Caco-2 (cell line): ENCODE measurements around the gene FOCAD. TPM values are rescaled to one million over a fixed set of nuclear protein-coding genes. Genes with fewer than 3 reads are reported as not detected.
A peak's percentile ranks its signal among the peaks of the same experiment; 100 is the strongest.

Experiments used
- BruUV-seq: library from RNA; stranded (reverse); fragments of 400-500 nt; replicated peaks from 2 replicates; lab custom pipeline; 2021; lab: Mats Ljungman, UMichigan
- CTCF ChIA-PET: fragments of 300-600 bp; sonication (Branson Sonifier 250); formaldehyde crosslinking; loops from one replicate; lab custom pipeline; 2022; ENCODE audit warnings: antibody characterized with exemption; lab: Charles Lee
- POLR2A ChIA-PET: fragments of 300-600 bp; sonication (Branson Sonifier 250); formaldehyde crosslinking; loops from one replicate; lab custom pipeline; 2022; ENCODE audit warnings: antibody characterized with exemption; lab: Charles Lee
- DNase-seq, 2 experiments: peaks; one replicate each; pipeline versions ENCODE4 v3.0.0 to v3.0.0-alpha.2; 2020 to 2022
- H3K27me3 ChIP-seq: replicated peaks from 2 replicates; pipeline ENCODE4 v1.6.0; 2011; ENCODE audit warnings: low read length; ENCODE audit not compliant: control insufficient read depth, insufficient read depth
- H3K36me3 ChIP-seq: 2 replicates; pipeline ENCODE4 v1.5.1; 2011; ENCODE audit warnings: low read length; ENCODE audit not compliant: control insufficient read depth, insufficient read depth
- H3K4me1 ChIP-seq: fragments of 250-450 bp; sonication (Bioruptor Pico); 2 replicates; pipeline ENCODE4 v1.5.1; 2020; ENCODE audit warnings: mild to moderate bottlenecking
- H3K4me3 ChIP-seq: 2 replicates; pipeline ENCODE4 v1.5.1; 2011; ENCODE audit warnings: low read depth, mild to moderate bottlenecking, control low read depth, low read length
- H3K9me3 ChIP-seq: fragments of 250-450 bp; sonication (Bioruptor Pico); 2 replicates; pipeline ENCODE4 v1.5.1; 2020; ENCODE audit warnings: mild to moderate bottlenecking, moderate library complexity
- H3K27ac Mint-ChIP-seq: one replicate; pipeline ENCODE4 v1.8.0; 2022; ENCODE audit warnings: mixed read lengths; ENCODE audit not compliant: unreplicated experiment
- H3K27me3 Mint-ChIP-seq: one replicate; pipeline ENCODE4 v1.8.0; 2022; ENCODE audit warnings: mixed read lengths; ENCODE audit not compliant: insufficient read depth, unreplicated experiment
- H3K36me3 Mint-ChIP-seq: one replicate; pipeline ENCODE4 v1.8.0; 2022; ENCODE audit warnings: mild to moderate bottlenecking, mixed read lengths; ENCODE audit not compliant: insufficient read depth, unreplicated experiment
- H3K4me1 Mint-ChIP-seq: one replicate; pipeline ENCODE4 v1.8.0; 2022; ENCODE audit warnings: low read depth, mixed read lengths; ENCODE audit not compliant: unreplicated experiment
- H3K4me3 Mint-ChIP-seq: one replicate; pipeline ENCODE4 v1.8.0; 2022; ENCODE audit warnings: mild to moderate bottlenecking, moderate library complexity, mixed read lengths; ENCODE audit not compliant: unreplicated experiment
- H3K9me3 Mint-ChIP-seq: one replicate; pipeline ENCODE4 v1.8.0; 2022; ENCODE audit warnings: mixed read lengths; ENCODE audit not compliant: unreplicated experiment
- CTCF ChIP-seq, 2 experiments: fragments of 200-600 bp in 1 of 2; IDR thresholded peaks; 1 replicate in 1 of 2; 2 replicates in 1 of 2; pipeline versions ENCODE4 v1.5.1 to v1.8.0; 2011 to 2022; ENCODE audit warnings: antibody characterized with exemption in 1 of 2, control low read depth in 1 of 2, inconsistent platforms in 1 of 2, low read depth in 1 of 2, low read length in 1 of 2, mild to moderate bottlenecking in 1 of 2, moderate library complexity in 1 of 2; ENCODE audit not compliant: insufficient read depth in 1 of 2, severe bottlenecking in 1 of 2, unreplicated experiment in 1 of 2
- intact Hi-C: fragments of 100-400 bp; cut with micrococcal nuclease; formaldehyde crosslinking; loops from one replicate; pipeline ENCODE4 v1.10.0; 2022; ENCODE audit not compliant: unreplicated experiment
- total RNA-seq: library from RNA; stranded (reverse); gene quantifications from 2 replicates; pipeline ENCODE4 v1.2.3, GENCODE V29; 2022

FOCAD gene
- total RNA-seq, 1 experiment from 2014 or later: 20.4 TPM

DNA sequence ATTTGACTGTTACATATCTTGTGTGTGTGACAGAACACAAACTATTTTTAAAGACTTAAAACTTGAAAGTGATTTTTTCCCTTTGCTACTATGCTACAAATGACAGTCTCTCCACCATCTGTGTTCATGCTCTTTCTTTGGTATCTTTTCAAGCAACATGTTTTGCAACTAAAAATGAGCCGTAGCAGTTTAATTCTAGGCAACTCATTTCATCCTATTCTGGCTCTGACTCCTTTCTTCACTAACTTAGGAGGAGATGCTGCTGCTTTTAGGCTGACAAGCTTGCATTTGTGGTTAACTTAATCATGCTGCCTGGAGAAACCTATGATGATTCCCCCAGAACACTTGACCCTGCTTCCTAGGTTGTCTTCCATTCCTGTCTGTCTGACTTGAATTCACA is 246.8 kb downstream of the FOCAD start:
- ChIA-PET POLR2A (no interaction called here), CTCF (no interaction called here)
- Mint-ChIP-seq H3K27ac (no peak overlapping the region), H3K4me3 (no peak overlapping the region), H3K27me3 (no peaks in the 10 kb centered on the region), H3K9me3 (no peaks in the 10 kb centered on the region), H3K36me3 (peaks cover 7% of the 10 kb centered on the region), H3K4me1 (no peaks in the 10 kb centered on the region)
- no peak for DNase-seq
- Histone ChIP-seq H3K4me3 (no peak overlapping the region), H3K9me3 (no peaks in the 10 kb centered on the region), H3K36me3 (no peaks in the 10 kb centered on the region), H3K27me3 (no peaks in the 10 kb centered on the region), H3K4me1 (no peaks in the 10 kb centered on the region)
- TF ChIP-seq CTCF (IDR thresholded peaks at IDR 0.05; ENCODE audit: insufficient read depth in 1 of 2, low read depth in 1 of 2, low read length in 1 of 2, severe bottlenecking in 1 of 2, unreplicated experiment in 1 of 2): no peak
- no TSS peak for BruUV-seq
- intact Hi-C loops: no loop called here

GRCh38 chr9:20940447-20941173 is 256.6 kb downstream of the FOCAD start:
- H3K4me1 ChIP-seq: 0 out of 2 replicates have a peak, but pooled peaks cover 4% of the 10 kb centered on the region
- no peaks in the 10 kb centered on the region for H3K9me3 Mint-ChIP-seq
- intact Hi-C loops: loop anchor here (1.0 to 2.0 kb wide), 6 partner anchors 55 to 1014 kb away; no protein-coding TSS in a partner anchor
- TF ChIP-seq CTCF (IDR thresholded peaks at IDR 0.05; ENCODE audit: insufficient read depth in 1 of 2, low read depth in 1 of 2, low read length in 1 of 2, severe bottlenecking in 1 of 2, unreplicated experiment in 1 of 2): no peak
- no peaks in the 10 kb centered on the region for H3K27me3 ChIP-seq
- H3K36me3 Mint-ChIP-seq: no peaks in the 10 kb centered on the region
- DNase-seq: no peak
- H3K36me3 ChIP-seq: no peaks in the 10 kb centered on the region
- no peaks in the 10 kb centered on the region for H3K9me3 ChIP-seq
- no peaks in the 10 kb centered on the region for H3K4me1 Mint-ChIP-seq
- H3K27me3 Mint-ChIP-seq: no peaks in the 10 kb centered on the region
- no peak overlapping the region for H3K4me3 ChIP-seq
- BruUV-seq: no TSS peak
- no peak overlapping the region for H3K27ac Mint-ChIP-seq
- ChIA-PET POLR2A (no interaction called here), CTCF (interaction anchor here (0.8 to 1.9 kb wide), 5 partner anchors 44 to 583 kb away, joined by 6 to 32 read pairs (median 8); partner anchors contain the start of gene MLLT3)
- no peak overlapping the region for H3K4me3 Mint-ChIP-seq

DNA sequence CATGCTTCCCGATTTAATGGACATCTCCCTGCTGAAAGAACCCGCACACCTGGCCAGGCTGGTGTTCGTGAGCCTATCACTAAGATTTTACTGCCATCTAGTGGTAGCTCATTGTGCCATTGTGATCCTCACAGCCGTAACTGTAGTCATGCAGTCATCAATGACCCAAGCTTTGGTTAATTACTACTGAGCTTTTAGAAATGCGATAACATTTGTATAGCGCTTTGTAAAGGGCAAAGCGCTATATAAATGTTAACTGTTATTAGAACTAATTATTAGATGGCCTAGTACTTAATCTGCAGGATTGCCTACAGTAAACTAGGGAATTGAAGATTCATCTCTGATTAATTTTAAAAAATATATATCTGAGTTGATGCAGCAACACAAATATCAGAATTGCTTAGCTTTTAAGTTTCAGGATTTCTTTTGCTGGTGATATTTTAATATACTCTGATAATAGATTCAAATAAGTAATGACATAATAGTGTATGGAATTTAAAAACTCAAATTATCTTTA is 257.2 kb downstream of the FOCAD start:
- Histone ChIP-seq H3K4me3 (no peak overlapping the region), H3K27me3 (no peaks in the 10 kb centered on the region), H3K9me3 (no peaks in the 10 kb centered on the region), H3K36me3 (no peaks in the 10 kb centered on the region), H3K4me1 (0 out of 2 replicates have a peak, but pooled peaks cover 4% of the 10 kb centered on the region)
- intact Hi-C loops: loop anchor here (1.0 to 2.0 kb wide), 6 partner anchors 56 to 1014 kb away; no protein-coding TSS in a partner anchor
- no peaks in the 10 kb centered on the region for H3K9me3 Mint-ChIP-seq
- ChIA-PET CTCF (interaction anchor here (1.1 to 1.9 kb wide), 4 partner anchors 57 to 584 kb away, joined by 7 to 32 read pairs (median 10); partner anchors contain the start of gene MLLT3), POLR2A (no interaction called here)
- no TSS peak for BruUV-seq
- H3K36me3 Mint-ChIP-seq: no peaks in the 10 kb centered on the region
- H3K4me3 Mint-ChIP-seq: no peak overlapping the region
- no peaks in the 10 kb centered on the region for H3K27me3 Mint-ChIP-seq
- DNase-seq: peak; percentile 56 to 69
- TF ChIP-seq CTCF (IDR thresholded peaks at IDR 0.05; ENCODE audit: insufficient read depth in 1 of 2, low read depth in 1 of 2, low read length in 1 of 2, severe bottlenecking in 1 of 2, unreplicated experiment in 1 of 2): peak; percentile 55 to 71
- H3K4me1 Mint-ChIP-seq: no peaks in the 10 kb centered on the region
- no peak overlapping the region for H3K27ac Mint-ChIP-seq
